NAMALWA (cell line): ENCODE results near the gene RNF43.

Source experiments
- DNase-seq: peaks from one replicate; pipeline ENCODE4 v3.0.0-alpha.2; 2015; ENCODE audit warnings: low spot score

RNF43 gene

DNA sequence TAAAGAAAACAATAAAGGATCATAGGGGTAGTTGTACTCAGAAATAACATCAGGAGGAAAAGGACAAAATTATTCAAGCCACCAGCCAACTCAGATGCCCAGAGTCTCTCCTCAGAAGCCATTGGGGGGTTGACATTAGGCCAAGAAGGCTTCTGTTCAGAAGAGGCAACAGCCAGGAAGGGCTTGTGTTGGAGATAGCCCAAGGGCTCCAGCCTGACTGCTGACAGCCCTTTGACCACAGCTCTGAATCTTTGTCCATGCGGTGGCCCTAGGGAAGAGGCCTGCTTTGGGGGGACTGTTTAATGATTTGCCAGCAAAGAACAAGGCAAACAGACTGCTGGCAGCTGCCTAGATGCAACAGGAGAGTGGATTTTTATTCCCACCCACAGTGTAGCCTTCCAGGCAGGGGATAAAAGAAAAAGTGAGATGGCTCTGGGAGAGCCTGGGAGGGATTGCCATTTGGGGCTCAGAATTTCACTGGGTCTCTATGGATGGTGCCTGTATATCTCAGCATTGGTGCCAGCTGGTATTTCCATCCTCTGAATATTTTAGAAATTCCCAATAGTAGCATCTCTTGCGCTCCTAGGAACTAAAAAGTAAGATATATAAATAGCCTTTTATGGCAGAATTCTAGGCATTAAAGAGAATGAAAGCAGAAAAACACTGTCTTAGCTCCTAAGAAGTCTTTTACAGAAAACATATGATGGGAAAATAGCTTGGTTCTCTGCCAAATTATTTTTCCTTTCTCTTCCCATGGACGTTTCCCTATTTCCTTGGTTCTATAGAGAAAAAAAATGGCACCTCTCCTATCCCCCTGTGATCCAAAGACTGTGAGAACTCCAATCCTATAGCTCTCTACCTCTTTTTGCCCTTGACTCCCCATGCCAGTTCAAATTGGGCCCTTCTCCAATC is 36.0 kb downstream of the RNF43 start:
- no peak for DNase-seq

DNA sequence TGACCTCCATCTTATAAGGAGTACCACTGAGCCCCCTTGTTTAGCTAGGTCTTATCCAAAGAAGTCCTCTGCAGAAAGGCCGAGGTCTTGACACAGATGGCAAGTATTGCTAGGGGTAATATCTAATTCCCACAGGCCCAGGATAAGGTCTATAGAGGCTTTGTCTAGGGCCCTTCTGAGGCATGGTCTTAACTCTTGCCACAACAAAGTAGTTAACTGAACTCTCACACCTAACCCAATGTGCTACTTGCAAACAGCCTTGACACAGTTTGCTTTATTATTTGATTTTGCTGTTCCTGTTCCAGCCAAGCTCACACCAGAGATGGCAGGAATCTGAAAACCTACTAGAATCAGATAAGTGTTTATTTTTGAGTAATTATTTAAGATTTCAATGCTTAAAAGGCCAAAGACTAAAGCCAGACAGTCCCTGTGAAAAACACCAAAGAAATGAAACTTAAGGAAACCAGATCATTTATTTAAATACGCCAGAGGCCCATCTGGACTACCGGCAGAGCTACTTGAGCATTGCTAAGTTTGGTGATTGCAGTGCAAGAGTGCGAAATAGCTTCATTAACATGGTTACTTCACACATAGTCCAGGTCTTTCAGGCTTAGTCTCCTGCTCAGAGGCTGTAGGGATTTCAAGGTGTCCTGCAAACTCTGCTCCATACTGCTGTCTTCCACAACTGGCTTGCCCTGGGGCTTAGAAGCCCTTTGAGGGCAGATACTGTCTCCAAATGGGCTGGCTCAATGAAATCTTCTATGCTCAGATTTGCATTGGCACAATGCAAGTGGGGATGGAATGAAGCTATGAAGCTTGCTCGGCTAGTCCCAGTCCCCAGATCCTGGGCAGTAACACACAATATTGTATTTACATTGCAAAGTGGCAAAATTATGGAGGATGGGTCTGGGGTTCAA is 36.9 kb downstream of the RNF43 start:
- DNase-seq: no peak

DNA sequence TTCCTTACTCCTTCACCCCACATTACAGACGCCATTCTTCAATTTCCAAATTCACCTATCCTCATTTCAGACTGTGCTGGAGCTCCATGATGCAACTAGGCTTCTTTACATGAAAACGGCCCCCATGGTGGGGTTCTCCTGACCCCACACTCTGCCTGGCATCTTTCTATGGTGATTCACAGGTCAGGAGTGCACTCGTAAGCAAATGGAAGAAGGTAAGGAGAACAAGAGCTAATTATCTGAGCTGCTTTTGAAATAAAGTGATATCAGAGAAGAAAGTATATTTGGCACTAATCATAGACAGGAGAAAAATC is 37.9 kb downstream of the RNF43 start:
- DNase-seq: no peak

DNA sequence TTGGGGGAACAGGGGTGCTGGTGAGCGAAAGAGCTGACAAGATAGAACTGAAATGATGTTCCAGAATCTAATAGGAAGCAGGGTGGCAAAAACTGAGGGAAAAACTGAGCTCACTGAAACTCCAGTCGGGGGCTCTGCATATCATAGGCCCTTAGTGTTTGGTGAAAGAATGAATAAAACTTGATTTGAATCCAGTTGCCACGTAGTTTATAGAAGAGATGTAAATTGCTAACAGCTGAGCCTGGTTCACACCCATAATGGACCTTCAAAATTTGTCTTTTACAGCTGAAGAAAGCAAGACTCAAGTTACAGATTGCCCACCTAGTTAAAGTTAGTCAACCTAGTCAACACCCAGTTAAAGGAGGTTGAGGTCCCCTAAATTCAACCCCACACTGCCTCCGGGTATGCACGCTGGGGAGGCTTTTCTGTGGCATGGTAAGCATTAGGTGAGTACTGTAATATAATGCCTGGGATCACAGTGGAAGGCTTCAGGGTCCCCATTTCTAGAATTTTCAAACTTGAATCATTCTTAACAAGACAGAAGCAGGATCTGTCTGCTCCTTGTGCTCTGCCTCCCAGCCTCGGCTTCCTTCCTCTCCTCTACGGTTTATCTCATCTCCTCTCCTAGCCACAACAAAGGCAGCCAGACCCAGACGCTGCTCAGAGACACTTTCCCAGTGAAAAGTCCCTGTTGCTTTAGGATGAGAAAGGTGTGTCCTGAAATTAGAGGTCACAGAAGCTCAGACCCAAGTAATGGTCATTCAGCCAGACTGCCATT is 38.4 kb downstream of the RNF43 start:
- DNase-seq: no peak

DNA sequence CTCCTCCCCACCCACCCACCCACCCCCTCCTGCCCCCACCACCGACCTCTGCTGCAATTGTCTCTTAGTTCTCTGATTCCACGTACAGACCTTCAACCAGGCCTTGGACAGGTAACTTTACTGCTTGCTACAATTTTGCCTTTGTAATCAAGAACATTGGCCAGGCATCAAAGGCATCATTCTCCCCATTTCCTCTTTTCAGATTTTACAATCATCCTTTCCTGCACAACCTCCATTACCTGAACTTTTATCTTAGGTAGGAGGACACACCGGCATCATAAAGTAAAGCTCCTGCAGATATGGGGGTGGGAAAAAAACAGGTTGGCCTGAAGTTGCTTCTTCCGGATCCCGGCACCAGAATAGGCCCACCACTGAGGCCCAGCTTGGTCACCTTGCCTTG is 39.7 kb downstream of the RNF43 start:
- DNase-seq: no peak

DNA sequence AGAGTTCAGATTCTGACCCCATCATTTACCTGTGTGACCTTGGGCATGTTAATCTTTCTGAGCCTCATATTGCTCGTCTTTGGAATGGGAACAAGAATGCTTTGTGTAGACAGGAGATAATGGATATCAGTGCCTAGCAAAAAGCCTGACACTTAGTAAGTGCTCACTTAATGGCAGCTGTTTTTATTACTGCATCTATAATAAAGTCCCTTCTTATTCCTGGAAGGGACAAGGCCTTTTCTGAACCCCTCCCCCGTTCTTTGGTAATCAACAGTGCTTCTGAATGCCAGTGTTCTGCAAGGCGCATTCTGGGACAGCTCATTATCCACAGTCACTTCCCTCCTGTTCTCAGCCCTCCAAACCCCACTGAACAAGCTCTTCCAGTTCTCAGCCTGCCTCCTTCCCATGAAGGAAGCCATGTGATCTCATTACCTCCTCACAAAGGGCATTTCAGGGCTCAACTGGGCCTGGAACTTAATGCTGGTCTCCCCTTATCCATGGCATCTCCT is 40.2 kb downstream of the RNF43 start:
- DNase-seq: no peak

DNA sequence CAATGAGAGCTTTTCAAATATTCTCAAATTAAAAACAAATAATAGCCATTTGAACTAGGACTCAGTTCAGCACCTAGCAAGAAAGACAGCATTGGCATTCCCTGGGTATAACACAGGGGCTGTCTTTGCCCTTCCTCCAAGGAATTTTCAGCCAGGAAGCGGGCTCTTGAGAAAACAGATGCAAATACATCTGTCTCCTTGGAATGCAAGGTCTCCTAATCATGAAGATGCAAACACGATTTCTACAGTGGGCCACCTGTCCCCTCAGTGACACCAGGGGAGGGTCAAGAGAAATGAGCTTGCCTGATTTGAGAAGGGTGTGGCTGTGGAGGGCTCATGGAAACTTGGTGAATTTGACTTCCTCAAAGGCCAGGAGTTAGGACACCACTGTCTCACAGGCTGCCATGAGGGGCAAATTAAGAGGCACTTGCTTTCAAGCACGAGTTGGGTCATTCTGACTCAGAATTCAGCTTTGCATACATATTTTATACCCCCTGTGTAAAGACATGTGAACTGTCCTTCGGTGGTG is 40.8 kb downstream of the RNF43 start:
- DNase-seq: no peak

DNA sequence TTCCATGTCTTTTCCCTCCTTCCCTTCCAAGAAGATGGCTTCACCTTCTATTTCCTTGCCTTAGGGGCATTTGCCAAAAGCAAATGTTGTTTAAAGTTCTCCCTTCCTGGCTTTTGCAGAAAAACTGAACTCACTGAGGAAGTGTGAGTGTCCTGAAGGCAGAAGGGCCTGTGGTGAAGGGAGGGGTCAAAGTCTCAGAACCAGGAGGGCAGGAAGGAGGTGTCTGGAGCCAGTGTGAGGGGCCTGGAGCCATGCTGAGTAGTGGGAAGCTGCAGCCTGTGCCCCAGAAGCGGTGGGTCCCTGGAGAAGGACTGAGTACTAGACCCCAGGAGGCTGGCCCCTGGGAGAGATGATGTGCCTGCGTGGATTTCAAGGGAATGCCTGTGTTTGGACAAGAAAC is 41.5 kb downstream of the RNF43 start:
- no peak for DNase-seq

DNA sequence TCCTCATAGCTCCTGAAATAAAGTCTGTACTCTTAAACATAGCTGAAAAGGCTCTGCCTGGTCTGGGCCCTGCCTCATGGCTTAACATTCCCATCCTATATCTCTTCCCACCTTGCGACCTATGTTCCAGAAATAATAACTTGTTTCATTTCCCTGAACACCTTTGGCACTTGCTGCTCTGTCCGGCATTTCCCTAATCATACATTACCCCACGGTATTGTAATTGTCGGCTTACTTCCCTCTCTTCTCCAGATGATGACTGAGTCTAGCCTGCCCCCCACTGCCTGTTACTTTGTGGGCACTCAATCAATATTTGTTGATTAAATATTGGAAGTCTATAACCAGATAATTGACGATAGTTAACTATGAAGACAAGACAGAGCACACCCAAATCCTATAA is 42.1 kb downstream of the RNF43 start:
- no peak for DNase-seq

DNA sequence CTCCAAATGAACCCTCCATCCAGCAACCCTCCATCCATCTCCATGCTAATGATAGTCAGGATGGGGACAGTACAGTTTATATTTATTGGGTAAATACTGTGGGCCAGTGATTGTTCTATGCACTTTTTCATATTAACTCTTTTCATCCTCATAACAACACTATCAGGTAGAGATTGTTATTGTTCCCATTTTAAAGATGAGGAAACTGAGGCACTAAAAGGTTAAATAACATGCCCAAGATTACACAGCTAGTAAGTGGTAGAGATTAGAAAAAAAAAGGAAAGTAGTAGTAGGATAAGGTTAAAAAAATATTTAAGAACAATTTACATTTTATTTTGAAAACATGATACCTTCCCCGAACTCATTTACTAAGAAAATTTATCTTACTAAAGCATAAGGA is 43.4 kb downstream of the RNF43 start:
- no peak for DNase-seq

DNA sequence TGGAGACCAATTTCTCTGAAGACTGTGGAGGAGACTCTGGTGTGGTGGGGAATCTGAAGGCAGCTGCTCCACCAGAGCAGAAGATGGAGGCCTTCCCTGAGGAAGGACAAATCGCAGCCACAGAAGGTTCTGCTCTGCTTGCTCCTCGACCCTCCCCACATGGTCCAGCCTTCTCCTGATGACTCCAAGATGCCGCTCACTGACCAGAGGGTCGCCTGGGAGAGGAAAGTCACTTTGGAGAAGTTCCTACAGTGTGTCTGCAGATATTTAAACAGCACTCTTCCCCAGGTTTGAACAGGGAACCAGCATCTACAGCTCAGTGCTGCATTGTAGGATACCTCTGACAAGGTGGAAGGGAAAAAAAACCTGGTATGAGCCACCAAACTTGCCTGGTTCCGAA is 44.3 kb downstream of the RNF43 start:
- DNase-seq: no peak

DNA sequence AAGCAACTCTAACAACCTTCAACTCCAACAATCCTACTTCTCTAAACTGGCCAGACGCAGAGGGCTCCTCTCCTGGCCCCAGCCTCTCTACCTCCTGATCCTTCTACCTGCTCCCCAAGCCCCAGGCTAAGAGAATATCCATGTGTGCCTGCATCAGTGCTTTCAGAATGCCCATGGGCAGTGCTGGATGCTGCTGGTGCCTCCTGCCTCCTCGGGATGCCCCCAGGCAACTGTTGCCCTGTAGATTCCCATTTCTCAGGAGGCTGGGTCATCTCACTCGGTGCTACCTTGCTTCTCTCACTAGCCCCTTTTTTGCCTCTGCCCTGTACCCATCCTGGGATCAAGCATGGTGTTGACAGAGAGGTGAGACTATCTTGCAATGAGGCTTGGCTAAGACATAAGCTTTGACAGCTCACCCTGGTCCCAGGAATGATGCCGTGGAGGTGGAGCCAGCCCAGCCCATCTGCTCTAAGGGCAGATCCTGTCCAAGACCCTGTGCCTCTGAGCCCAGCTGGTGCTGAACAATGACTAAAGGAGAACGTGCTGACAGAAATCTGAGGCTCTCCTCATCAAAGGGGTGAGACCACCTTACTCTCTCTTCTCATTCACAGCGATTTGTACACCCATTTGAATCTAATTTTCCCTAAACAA is 45.9 kb downstream of the RNF43 start:
- no peak for DNase-seq

DNA sequence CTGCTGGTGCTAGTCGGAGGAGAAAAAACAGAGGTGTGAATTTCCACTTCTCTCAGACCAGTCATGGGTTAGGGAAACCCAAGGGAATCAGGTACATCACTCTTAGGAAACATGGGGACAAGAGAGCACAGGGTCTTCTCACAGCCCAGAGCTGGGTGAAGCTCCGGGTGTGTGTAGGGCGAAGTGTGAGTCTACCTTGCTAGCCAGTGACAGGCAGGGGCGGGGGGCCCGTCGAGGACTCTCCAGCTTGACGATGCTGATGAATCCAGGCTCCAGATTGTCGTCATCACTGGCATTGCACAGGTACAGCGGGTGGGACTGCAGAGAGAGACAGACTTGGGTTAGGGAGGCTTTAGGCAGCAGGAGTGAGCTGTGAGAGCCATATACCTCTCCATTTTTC is 46.6 kb downstream of the RNF43 start:
- no peak for DNase-seq

DNA sequence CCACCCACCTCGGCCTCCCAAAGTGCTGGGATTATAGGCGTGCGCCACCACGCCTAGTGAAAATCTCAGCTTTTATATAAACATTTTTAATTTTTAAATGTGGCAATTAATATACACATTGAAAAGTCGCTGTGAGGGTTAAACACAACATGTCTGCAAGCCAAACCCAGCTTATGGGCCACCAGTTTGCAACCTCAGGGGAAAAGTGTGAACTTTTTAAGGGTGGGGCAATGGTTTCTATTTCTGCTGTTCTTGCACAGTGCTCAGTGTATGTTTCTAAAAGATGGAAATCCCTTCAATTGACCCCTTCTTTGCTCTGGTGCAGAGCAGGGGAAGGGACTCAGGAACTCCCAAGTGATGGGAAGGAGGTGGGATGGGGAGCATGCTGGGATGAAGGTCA is 47.0 kb downstream of the RNF43 start:
- DNase-seq: no peak

DNA sequence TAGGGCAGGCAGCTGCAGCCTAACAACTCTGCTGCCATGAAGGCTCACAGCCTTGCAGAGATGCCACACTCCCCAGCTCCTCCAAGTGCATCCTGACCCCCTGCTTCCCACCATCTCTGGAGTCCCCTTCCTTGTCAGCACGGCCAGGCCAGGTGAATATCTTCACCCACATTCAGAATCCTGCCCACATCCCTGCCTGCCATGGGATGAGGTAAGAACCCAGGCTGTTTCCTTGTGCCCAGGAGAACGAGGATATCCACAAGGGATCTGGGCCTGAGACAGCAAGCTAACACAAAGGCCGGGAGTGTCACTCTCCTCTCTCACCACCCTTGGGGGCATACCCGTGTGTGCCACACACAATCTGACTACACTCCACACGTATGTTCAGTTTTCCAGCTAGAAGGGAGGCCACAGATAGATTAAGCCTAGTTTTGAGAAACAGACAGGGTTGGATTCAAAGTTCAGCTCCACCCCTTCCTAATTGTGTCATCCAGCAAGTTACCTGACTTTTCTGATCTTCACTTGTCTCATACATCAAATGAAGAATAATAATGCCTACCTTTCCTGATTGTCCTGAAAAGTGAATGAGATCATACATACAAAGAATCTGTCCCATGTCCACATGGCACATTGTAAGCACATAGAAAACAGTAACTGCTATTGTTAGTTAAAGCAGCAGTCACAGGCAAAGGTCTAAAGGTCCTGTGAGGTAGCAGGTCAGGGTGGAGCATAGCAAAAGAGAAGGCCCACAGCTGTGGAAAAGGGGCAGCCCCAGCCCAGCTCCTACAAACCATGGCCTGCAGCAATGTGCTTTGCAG is 47.9 kb downstream of the RNF43 start:
- DNase-seq: no peak

DNA sequence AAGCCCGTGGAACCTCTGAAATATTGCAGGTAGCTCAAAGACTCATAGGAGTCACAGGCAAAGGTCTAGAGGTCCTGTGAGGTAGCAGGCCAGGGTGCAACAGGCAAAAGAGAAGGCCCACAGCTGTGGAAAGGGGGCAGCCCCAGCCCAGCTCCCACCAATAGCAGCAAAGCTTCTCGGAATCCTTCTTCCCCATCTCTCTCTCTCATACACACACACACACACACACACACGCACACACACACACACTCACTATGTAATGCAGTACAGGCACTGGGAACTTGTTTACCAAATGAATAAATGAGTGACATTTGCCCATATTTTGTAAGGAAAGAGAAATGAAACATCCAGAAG is 48.5 kb downstream of the RNF43 start:
- no peak for DNase-seq
